GM18507 (cell line): ENCODE data around the gene HDAC4.

Experiments used
- DNase-seq: peaks from one replicate; pipeline ENCODE4 v3.0.0; 2011; ENCODE audit warnings: low read depth; ENCODE audit not compliant: insufficient read length; ENCODE audit errors: extremely low spot score
- FAIRE-seq: peaks from 2 replicates; lab custom pipeline; 2011; peaks lifted over from hg19 to GRCh38; lab: Jason Lieb, UNC

Gene HDAC4

DNA sequence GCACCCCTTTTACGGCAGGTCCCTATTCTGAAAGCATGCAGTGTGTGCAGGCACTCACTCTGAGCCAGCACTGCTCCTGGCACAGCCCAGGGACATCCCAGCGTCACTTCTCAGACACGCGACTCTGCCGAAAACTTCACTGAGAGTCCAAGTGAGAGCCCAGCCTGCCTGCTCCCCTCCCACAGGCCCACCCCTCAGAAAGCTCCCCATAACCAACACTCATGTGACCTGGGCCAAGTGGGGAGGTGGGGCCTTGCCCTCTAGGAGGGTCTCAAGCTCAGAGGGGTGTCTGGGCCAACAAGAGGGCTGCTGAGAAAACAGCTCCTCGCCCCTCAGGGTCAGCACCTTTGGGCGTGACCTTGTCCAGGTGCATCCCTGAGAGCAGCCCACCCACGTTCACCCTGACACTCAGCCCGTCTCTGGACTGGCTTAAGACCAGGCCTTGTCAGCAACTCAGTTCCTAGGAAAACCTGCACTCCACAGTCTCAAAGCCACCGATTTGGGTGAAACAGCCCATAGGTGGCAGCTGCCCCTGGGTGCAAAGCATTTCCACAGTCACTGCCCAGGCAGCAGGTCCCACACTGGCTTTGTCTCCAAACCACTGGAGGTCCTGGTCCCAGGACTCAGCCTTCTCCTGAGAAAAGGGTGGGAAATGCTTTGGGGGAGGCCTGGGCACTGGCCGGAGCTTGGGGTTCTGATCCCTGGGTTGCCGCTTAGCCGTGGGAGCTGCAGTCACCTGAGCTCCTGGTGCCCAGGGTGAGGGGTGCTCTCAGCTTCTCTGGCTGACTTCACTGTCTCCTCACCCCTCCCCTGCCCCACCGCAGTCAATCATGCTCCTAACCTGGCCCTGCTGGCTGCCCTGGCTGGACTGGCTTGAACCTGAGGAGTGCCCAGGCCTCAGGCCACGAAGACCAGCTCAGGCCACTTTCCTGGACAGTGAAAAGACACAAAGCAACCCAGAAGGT lies 209.6 kb downstream of the HDAC4 start:
- DNase-seq, result no peak
- no peak for FAIRE-seq

- DNase-seq (no peak), FAIRE-seq (no peak)
These were observed 210.5 kb downstream of the HDAC4 start for GRCh38 chr2:239190361-239190760.

DNA sequence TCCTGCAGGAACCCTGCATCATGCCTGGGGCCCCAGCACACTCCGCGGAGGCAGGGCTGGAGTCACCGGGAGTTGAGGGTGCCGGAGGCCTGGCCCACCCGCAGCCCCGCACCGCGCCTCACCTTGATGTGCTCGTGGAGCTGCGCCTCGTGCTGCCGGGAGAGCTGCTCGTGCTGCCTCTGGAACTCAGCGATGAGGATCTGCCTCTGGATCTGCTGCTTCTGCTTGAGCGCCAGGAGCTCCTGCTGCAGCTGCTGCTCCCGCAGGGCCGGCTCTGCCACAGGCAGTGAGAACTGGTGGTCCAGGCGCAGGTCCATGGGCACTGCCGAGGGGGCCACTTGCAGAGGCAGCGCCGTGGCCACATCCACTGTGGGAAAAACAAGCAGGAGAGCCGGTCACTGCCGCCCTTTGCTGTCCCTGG lies 211.1 kb downstream of the HDAC4 start:
- DNase-seq (no peak), FAIRE-seq (no peak)

DNA sequence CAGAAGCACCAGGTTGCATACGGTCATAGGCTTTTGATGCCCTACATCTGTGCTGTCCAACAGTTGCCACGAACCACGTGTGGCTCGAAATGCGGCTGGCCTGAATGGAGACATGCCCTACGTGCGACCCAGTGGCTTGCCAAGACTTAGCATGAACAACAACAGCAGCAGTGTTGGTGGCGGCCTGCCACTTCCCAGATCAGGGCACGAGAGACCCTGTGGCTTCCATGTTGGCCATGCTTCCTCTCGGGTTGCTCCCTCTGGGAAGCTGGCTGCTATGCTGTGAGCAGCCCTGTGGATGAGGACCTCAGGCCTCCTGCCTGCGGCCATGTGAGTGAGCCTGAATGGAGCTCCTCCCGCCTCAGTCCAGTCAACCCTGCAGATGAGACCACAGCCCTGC lies 212.3 kb downstream of the HDAC4 start:
- DNase-seq, result no peak
- FAIRE-seq, result no peak

DNA sequence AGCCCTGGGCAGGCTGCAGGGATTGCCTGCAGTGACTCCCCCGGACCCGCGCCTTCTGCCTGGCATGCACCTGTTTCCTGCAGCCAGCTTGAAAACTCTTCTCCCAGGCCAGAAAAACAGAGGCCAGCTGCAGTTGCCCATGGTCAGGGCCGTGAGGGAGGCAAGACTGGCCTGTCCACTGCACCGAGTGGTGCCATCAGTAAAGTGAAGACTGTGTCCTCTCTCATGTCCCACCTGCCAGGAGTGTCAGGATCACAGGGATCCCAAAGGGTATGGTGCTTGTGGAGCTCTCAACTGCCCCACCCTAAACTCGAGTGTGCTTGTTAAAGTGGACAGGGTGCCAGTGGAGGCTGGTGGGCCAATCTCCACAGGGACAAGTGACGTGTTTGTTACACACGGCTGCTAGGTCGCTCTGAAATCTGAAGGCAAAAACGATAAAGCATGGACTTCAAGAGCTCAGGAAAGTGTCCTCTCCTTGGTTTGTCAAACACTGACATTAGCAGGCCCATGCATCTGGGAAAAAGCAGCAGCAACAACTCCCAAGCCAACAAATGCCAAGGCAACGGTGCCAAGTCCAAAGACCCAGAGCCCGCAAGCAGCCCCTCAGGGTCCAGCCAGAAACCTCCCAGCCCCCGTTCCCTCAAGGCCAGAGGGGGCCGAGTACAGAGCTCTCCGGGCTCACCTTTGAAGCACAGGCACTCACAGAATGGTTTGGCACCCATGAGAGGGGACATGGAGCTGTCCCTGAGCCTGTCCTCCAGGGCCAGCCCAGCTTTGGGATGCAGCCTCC lies 213.2 kb downstream of the HDAC4 start:
- no peak for FAIRE-seq
- no peak for DNase-seq

- DNase-seq, result no peak
- FAIRE-seq, result no peak
These were observed 214.1 kb downstream of the HDAC4 start for GRCh38 chr2:239186516-239187357.

DNA sequence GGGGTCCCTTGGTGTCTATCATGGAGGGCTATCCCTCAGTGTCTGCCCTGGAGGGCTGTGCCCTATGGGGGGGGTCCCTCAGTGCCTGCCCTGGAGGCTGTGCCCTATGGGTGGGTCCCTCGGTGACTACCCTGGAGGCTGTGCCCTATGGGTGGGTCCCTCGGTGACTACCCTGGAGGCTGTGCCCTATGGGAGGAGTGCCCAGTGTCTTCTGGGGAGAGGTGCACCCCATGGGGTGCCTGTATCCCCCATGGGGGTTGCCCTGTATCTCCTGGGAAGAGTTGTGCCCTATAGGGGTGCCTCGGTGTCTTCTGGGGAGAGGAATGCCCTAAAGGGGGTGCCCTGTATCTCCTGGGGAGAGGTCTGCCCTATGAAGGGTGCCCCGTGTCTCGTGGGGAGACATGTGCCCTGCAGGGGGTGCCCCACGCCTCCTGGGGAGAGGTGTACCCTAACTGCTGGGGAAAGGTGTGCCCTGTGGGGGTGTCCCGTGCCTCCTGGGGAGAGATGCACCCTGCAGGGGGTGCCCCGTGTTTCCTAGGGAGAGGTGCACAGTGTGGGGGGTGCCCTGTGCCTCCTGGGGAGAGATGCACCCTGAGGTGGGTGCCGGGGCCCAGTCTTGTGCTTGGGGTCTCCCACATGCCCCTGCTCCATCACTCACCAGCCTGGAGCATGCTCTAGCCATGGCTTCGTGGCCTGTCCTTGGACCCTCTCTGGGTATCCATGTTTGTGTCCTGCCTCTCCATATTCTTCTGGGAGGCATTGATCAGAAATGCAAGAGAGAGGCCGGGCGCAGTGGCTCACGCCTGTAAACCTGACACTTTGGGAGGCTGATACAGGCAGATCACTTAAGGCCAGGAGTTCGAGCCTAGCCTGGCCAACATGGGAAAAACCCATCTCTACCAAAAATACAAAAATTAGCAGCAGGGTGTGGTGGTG lies 215.6 kb downstream of the HDAC4 start:
- FAIRE-seq (no peak), DNase-seq (no peak)

DNA sequence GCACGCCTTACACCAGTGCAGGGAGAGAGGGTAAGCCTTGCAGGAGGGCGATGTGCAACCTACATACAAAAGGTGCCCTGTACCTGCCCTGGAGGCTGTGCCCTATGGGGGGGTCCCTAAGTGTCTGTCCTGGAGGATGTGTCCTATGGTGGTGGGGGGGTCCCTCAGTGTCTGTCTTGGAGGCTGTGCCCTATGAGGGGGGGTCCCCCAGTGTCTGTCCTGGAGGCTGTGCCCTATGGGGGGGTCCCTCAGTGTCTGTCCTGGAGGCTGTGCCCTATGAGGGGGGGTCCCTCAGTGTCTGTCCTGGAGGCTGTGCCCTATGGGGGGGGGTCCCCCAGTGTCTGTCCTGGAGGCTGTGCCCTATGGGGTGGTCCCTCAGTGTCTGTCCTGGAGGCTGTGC lies 216.6 kb downstream of the HDAC4 start:
- DNase-seq (no peak), FAIRE-seq (no peak)

GRCh38 chr2:239182981-239183791 lies 217.6 kb downstream of the HDAC4 start:
- FAIRE-seq (no peak), DNase-seq (no peak)

DNA sequence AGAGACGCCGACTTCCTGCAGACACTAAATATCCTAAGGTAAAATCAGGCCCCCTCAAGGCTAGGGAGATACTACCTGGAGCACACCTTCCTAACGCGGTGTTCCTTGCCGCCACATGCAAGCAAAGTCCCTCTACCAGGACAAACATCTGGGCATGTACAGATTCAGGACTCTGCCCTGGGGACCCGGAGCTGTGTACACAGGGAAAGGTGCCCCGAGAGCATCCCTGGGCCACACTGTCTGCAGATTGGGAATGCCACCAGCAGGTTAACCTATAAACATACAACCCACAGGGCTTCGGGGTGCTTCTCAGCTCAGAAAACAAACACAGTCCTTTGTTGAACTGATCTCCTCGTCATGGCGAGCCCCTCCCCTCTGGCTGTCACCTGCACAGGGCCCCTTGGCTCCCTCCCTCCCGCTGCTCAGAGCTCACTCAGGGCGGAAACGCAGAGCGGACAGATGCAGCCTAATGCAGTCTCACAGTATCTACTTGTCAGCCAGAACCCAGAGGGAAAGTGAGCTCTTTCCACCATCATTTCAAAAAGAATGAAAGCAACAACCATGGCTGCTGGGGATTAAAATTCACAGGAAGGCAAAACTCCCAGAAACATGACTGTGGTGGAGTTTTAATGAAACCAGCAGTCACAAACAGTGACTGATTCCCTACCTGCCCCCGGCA lies 218.8 kb downstream of the HDAC4 start:
- FAIRE-seq (no peak), DNase-seq (no peak)

- no peak for DNase-seq
- FAIRE-seq, result no peak
These were observed 219.5 kb downstream of the HDAC4 start for GRCh38 chr2:239181074-239181902.

DNA sequence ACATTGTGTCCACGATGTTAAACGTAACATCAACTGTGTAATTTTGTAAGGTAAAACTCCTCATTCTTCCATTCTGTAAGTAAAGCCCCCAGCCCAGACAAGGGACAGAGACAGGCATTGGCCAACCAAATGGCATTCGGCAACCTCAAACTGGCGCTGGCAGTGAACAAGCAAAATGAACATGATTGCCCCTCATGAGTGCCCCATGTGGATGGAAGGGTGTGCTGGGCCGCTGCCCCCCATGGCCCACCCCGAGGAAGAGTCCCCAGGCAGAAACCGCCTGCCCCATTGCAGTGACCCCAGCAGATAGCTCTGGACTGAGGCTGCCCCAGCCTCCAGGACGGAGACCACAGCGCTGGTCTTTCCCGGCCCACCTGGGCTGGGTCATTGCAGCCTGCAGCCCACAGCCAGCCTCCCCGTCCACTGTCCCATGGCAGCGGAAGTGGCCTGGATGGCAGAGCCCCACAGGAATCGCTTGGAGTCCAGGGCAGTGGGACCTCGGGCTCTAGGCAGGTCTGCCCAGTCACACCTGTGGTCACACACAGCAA lies 220.2 kb downstream of the HDAC4 start:
- FAIRE-seq (no peak), DNase-seq (no peak)

DNA sequence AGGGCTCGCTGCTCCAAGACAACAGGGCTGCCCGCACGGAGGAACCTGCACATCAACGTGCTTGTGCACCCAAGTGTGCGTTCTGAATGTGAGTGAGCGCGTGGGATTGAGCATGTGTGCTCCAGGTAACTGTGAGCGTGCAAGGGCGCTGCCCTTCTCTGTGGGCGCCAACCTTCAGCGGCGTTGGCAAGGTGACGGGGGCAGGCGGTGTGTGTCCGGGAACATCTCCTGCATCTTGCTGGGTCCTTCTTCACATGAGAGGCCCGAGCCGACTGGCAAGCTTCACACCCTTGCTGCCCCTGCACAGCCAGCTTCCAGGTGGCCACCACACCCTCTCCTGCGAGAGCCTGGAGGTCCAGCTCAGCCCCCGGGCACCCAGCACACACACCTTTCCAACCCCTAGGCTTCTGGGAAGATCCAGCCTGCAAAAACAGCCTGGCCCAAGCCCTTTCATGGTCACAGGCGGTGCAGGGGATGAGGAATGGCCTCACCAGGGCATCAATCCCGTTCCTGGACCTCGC lies 220.9 kb downstream of the HDAC4 start:
- no peak for DNase-seq
- FAIRE-seq, result no peak

- DNase-seq (no peak), FAIRE-seq (no peak)
These were observed 221.9 kb downstream of the HDAC4 start for GRCh38 chr2:239178954-239179353.

GRCh38 chr2:239178484-239178883 lies 222.3 kb downstream of the HDAC4 start:
- no peak for DNase-seq

DNA sequence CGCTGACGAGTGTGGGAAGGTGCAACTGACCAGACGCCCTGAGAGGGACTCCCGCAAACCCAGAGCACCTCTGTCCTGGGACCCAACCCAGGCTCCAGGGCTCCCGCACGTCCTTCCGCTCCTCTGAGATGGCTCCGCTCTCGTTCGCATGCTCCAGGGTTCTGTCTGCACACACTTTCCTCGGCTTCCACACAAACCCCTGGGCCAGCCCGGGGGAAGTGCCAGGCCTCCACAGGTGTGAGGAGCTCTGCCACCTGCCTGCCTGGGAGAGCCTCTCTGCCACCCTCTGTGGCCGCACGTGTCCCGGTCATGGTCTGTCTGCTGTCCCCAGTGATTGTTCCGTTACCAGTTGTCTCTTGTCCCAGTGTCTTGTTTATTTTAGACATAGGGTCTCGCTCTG lies 222.9 kb downstream of the HDAC4 start:
- FAIRE-seq (no peak), DNase-seq (no peak)

More at GRCh38 chr2:239178484-239178883, 222.3 kb downstream of the HDAC4 start:
- no peak for FAIRE-seq
